ENCODE results near the gene UHMK1. TPM values are rescaled to one million over a fixed set of nuclear protein-coding genes. Genes with fewer than 3 reads are reported as not detected.

UHMK1 gene
- total RNA-seq, 1 experiment from 2014 or later = 207 TPM

- Histone ChIP-seq H3K9me2 (replicated peaks; ENCODE audit: insufficient read depth, low read length) (no peaks in the 10 kb centered on the region), H3K27me3 (ENCODE audit: low read length) (no peaks in the 10 kb centered on the region), H3K9me3 (ENCODE audit: low read length) (no peaks in the 10 kb centered on the region), H3K27ac (ENCODE audit: low read length) (no peak overlapping the region), H3K4me3 (ENCODE audit: low read length) (no peak overlapping the region), H3K4me1 (ENCODE audit: low read length) (peaks cover 2% of the 10 kb centered on the region), H3K79me2 (ENCODE audit: low read length) (no peaks in the 10 kb centered on the region), H2AFZ (ENCODE audit: low read length) (no peak overlapping the region), H3K4me2 (ENCODE audit: low read depth, low read length, poor library complexity, severe bottlenecking) (no peak overlapping the region), H3K9ac (ENCODE audit: low read length) (no peak overlapping the region), H4K20me1 (ENCODE audit: insufficient read depth, low read depth, low read length) (no peaks in the 10 kb centered on the region), H3K36me3 (ENCODE audit: insufficient read depth, low read length) (no peaks in the 10 kb centered on the region)
- DNase-seq = no peak
Observed at GRCh38 chr1:162535501-162535900, 37.9 kb downstream of the UHMK1 start.

GRCh38 chr1:162536511-162536910, 38.9 kb downstream of the UHMK1 start:
- H3K9ac ChIP-seq (ENCODE audit: low read length) = no peak overlapping the region

GRCh38 chr1:162537216-162537615, 39.6 kb downstream of the UHMK1 start:
- no peak for DNase-seq
- no peak overlapping the region for H3K27ac ChIP-seq (ENCODE audit: low read length)
- no peak overlapping the region for H2AFZ ChIP-seq (ENCODE audit: low read length)
- H3K9ac ChIP-seq (ENCODE audit: low read length) = no peak overlapping the region
- no peaks in the 10 kb centered on the region for H3K4me1 ChIP-seq (ENCODE audit: low read length)
- no peaks in the 10 kb centered on the region for H3K36me3 ChIP-seq (ENCODE audit: insufficient read depth, low read length)
- H3K9me3 ChIP-seq (ENCODE audit: low read length) = no peaks in the 10 kb centered on the region
- H3K27me3 ChIP-seq (ENCODE audit: low read length) = no peaks in the 10 kb centered on the region
- H3K79me2 ChIP-seq (ENCODE audit: low read length) = no peaks in the 10 kb centered on the region
- H3K4me3 ChIP-seq (ENCODE audit: low read length) = no peak overlapping the region
- H4K20me1 ChIP-seq (ENCODE audit: insufficient read depth, low read depth, low read length) = no peaks in the 10 kb centered on the region
- no peaks in the 10 kb centered on the region for H3K9me2 ChIP-seq (replicated peaks; ENCODE audit: insufficient read depth, low read length)
- no peak overlapping the region for H3K4me2 ChIP-seq (ENCODE audit: low read depth, low read length, poor library complexity, severe bottlenecking)

More at GRCh38 chr1:162536511-162536910, 38.9 kb downstream of the UHMK1 start:
- Histone ChIP-seq H3K79me2 (ENCODE audit: low read length) (no peaks in the 10 kb centered on the region), H3K27ac (ENCODE audit: low read length) (no peak overlapping the region), H3K4me1 (ENCODE audit: low read length) (no peaks in the 10 kb centered on the region), H2AFZ (ENCODE audit: low read length) (no peak overlapping the region), H3K9me3 (ENCODE audit: low read length) (no peaks in the 10 kb centered on the region), H3K9me2 (replicated peaks; ENCODE audit: insufficient read depth, low read length) (no peaks in the 10 kb centered on the region), H4K20me1 (ENCODE audit: insufficient read depth, low read depth, low read length) (no peaks in the 10 kb centered on the region), H3K27me3 (ENCODE audit: low read length) (no peaks in the 10 kb centered on the region), H3K4me3 (ENCODE audit: low read length) (no peak overlapping the region), H3K4me2 (ENCODE audit: low read depth, low read length, poor library complexity, severe bottlenecking) (no peak overlapping the region), H3K36me3 (ENCODE audit: insufficient read depth, low read length) (no peaks in the 10 kb centered on the region)
- no peak for DNase-seq

- Histone ChIP-seq H3K79me2 (ENCODE audit: low read length) (no peaks in the 10 kb centered on the region), H2AFZ (ENCODE audit: low read length) (no peak overlapping the region), H3K27me3 (ENCODE audit: low read length) (no peaks in the 10 kb centered on the region), H3K4me1 (ENCODE audit: low read length) (no peaks in the 10 kb centered on the region), H3K36me3 (ENCODE audit: insufficient read depth, low read length) (peaks cover 7% of the 10 kb centered on the region; the same call in 1 of the 2 replicates), H3K9me2 (replicated peaks; ENCODE audit: insufficient read depth, low read length) (no peaks in the 10 kb centered on the region), H3K9me3 (ENCODE audit: low read length) (peaks cover 8% of the 10 kb centered on the region), H3K4me3 (ENCODE audit: low read length) (no peak overlapping the region), H4K20me1 (ENCODE audit: insufficient read depth, low read depth, low read length) (no peaks in the 10 kb centered on the region), H3K9ac (ENCODE audit: low read length) (no peak overlapping the region), H3K27ac (ENCODE audit: low read length) (no peak overlapping the region), H3K4me2 (ENCODE audit: low read depth, low read length, poor library complexity, severe bottlenecking) (no peak overlapping the region)
- no peak for DNase-seq
Observed at GRCh38 chr1:162538815-162539431, 41.3 kb downstream of the UHMK1 start.

- Histone ChIP-seq H3K9me3 (ENCODE audit: low read length) (peaks cover 8% of the 10 kb centered on the region), H3K4me2 (ENCODE audit: low read depth, low read length, poor library complexity, severe bottlenecking) (no peak overlapping the region), H3K4me1 (ENCODE audit: low read length) (no peaks in the 10 kb centered on the region), H3K4me3 (ENCODE audit: low read length) (no peak overlapping the region), H3K9ac (ENCODE audit: low read length) (no peak overlapping the region), H3K27ac (ENCODE audit: low read length) (no peak overlapping the region), H2AFZ (ENCODE audit: low read length) (no peak overlapping the region), H3K9me2 (replicated peaks; ENCODE audit: insufficient read depth, low read length) (no peaks in the 10 kb centered on the region), H4K20me1 (ENCODE audit: insufficient read depth, low read depth, low read length) (no peaks in the 10 kb centered on the region), H3K79me2 (ENCODE audit: low read length) (no peaks in the 10 kb centered on the region), H3K36me3 (ENCODE audit: insufficient read depth, low read length) (peaks cover 7% of the 10 kb centered on the region; the same call in 1 of the 2 replicates), H3K27me3 (ENCODE audit: low read length) (no peaks in the 10 kb centered on the region)
- no peak for DNase-seq
Observed at GRCh38 chr1:162541619-162542141, 44.1 kb downstream of the UHMK1 start.

- no peaks in the 10 kb centered on the region for H3K79me2 ChIP-seq (ENCODE audit: low read length)
- H3K9me2 ChIP-seq (replicated peaks; ENCODE audit: insufficient read depth, low read length) = no peaks in the 10 kb centered on the region
- H3K9me3 ChIP-seq (ENCODE audit: low read length) = peaks cover 8% of the 10 kb centered on the region
- DNase-seq = no peak
- no peak overlapping the region for H3K9ac ChIP-seq (ENCODE audit: low read length)
- H4K20me1 ChIP-seq (ENCODE audit: insufficient read depth, low read depth, low read length) = no peaks in the 10 kb centered on the region
- peaks cover 7% of the 10 kb centered on the region; the same call in 1 of the 2 replicates for H3K36me3 ChIP-seq (ENCODE audit: insufficient read depth, low read length)
- no peaks in the 10 kb centered on the region for H3K4me1 ChIP-seq (ENCODE audit: low read length)
- H3K4me3 ChIP-seq (ENCODE audit: low read length) = no peak overlapping the region
- H3K27me3 ChIP-seq (ENCODE audit: low read length) = no peaks in the 10 kb centered on the region
- no peak overlapping the region for H3K27ac ChIP-seq (ENCODE audit: low read length)
- no peak overlapping the region for H2AFZ ChIP-seq (ENCODE audit: low read length)
- no peak overlapping the region for H3K4me2 ChIP-seq (ENCODE audit: low read depth, low read length, poor library complexity, severe bottlenecking)
Observed at GRCh38 chr1:162543228-162543627, 45.6 kb downstream of the UHMK1 start.

- H3K9me2 ChIP-seq (replicated peaks; ENCODE audit: insufficient read depth, low read length) = no peaks in the 10 kb centered on the region
- H4K20me1 ChIP-seq (ENCODE audit: insufficient read depth, low read depth, low read length) = no peaks in the 10 kb centered on the region
- H2AFZ ChIP-seq (ENCODE audit: low read length) = no peak overlapping the region
- peaks cover 3% of the 10 kb centered on the region; the same call in 1 of the 2 replicates for H3K36me3 ChIP-seq (ENCODE audit: insufficient read depth, low read length)
- no peak overlapping the region for H3K4me2 ChIP-seq (ENCODE audit: low read depth, low read length, poor library complexity, severe bottlenecking)
- H3K27ac ChIP-seq (ENCODE audit: low read length) = no peak overlapping the region
- no peaks in the 10 kb centered on the region for H3K79me2 ChIP-seq (ENCODE audit: low read length)
- H3K27me3 ChIP-seq (ENCODE audit: low read length) = no peaks in the 10 kb centered on the region
- peaks cover 4% of the 10 kb centered on the region for H3K9me3 ChIP-seq (ENCODE audit: low read length)
- no peaks in the 10 kb centered on the region for H3K4me1 ChIP-seq (ENCODE audit: low read length)
- H3K9ac ChIP-seq (ENCODE audit: low read length) = no peak overlapping the region
- H3K4me3 ChIP-seq (ENCODE audit: low read length) = no peak overlapping the region
- no peak for DNase-seq
Observed at GRCh38 chr1:162548170-162548569, 50.6 kb downstream of the UHMK1 start.

GRCh38 chr1:162549001-162549400, 51.4 kb downstream of the UHMK1 start:
- no peaks in the 10 kb centered on the region for H3K36me3 ChIP-seq (ENCODE audit: insufficient read depth, low read length)
- H3K4me2 ChIP-seq (ENCODE audit: low read depth, low read length, poor library complexity, severe bottlenecking) = no peak overlapping the region
- H3K4me3 ChIP-seq (ENCODE audit: low read length) = no peak overlapping the region
- no peaks in the 10 kb centered on the region for H3K27me3 ChIP-seq (ENCODE audit: low read length)
- H3K27ac ChIP-seq (ENCODE audit: low read length) = no peak overlapping the region
- no peaks in the 10 kb centered on the region for H3K9me2 ChIP-seq (replicated peaks; ENCODE audit: insufficient read depth, low read length)
- H3K9ac ChIP-seq (ENCODE audit: low read length) = no peak overlapping the region
- DNase-seq = no peak
- no peaks in the 10 kb centered on the region for H3K79me2 ChIP-seq (ENCODE audit: low read length)
- no peaks in the 10 kb centered on the region for H4K20me1 ChIP-seq (ENCODE audit: insufficient read depth, low read depth, low read length)
- no peaks in the 10 kb centered on the region for H3K4me1 ChIP-seq (ENCODE audit: low read length)
- no peak overlapping the region for H2AFZ ChIP-seq (ENCODE audit: low read length)
- no peaks in the 10 kb centered on the region for H3K9me3 ChIP-seq (ENCODE audit: low read length)

Measured in Karpas-422 (cell line).